GM18907 (cell line): Measurements from ENCODE around the gene RNU2-63P.
"Not testable (repeated sequence)": the region's sequence is repeated elsewhere in the genome, so short reads cannot be mapped to it uniquely, and the experiment has no call there.

ENCODE experiments used
- ATAC-seq: cut with Tn5 transposase; IDR thresholded peaks from one replicate; pipeline ENCODE4 v1.9.1; 2021; ENCODE audit warnings: mild to moderate bottlenecking, moderate library complexity; ENCODE audit not compliant: unreplicated experiment

The RNU2-63P gene

DNA sequence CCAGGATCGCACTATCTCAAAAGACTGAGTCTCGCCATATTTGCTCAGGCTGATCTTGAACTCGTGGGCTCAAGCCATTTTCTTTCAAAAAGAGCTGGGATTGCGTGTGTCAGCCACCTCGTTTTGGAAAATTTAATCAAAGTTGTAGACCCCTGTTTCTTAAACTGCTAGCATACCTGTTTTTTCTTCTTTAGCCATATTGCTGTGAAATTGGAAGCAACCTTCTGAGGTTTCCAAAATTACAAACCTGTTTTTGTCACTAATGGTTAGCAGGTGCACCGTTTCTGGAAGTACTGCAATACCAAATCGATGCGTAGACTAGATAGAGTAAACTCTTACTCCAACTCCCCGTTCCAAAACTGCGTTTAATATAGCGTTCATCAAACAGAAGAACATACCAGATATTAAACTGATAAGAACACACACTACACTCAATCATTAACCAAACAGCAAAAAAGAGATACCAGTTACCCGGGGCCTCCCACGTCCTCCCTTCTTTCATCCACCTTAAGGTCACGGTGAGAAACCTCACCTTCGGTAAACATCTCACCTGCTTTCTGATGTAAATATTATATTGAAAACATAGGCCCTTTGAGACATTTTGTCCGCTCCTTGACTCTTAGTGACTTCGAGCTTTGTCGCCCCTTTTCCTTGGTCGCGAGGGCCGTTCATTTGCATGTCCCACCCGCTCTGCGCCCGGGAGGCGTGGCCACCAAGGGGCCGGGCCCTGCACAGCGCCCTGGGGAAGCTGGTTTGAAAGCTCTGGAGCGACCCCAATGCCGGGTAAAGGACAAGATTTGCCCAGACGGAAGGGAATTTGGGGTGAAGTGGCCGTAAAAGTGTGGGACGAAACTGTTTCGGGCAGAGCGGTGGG is at the start of gene RNU2-63P:
Gene RNU2-63P, minus strand, starts transcription at position 462 of the 874 bp plus-strand sequence.
- ATAC-seq: peak; percentile 87

DNA sequence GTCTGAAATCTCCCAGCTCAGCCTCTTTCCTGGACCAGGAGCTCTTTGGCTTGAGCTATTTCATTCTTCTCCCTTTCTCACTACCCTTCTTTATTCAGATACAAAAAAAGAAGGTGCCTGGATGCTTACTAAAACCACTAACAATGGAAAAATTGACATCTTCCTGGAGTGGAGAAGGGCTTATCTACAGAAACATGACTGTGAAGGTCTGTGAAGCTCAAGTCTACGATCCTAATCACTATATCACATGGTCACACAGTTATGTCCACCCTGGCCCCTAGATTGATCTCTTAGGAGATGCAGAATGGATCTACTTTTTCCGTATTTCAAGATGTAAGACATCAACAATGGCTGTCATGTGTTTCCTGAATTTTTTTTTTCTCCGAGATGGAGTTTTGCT is 44.9 kb upstream of the RNU2-63P start:
- no peak for ATAC-seq

GRCh38 chr2:88060907-88061275 is 44.5 kb upstream of the RNU2-63P start:
- ATAC-seq: no peak

GRCh38 chr2:88059979-88060906 is 43.9 kb upstream of the RNU2-63P start:
- peak; percentile 44 for ATAC-seq

DNA sequence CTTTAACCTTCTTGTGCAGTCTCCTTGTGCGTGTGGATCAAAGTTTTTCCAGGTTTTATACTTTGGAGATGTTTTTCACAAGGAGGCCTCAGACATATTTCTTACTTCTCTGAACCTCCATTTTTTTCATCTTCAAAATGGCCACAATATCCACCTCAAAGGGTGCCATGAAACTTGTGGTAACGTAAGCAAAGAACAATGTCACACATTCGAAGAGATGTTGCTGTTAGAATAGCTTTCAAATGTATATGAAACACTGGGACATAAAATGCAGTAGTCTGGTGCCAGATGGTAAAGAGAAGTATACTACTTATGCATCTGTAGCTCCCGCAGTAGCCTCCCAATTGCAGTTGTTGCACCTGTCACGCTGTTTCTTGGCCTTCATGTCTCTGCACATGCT is 41.8 kb upstream of the RNU2-63P start:
- ATAC-seq: no peak

DNA sequence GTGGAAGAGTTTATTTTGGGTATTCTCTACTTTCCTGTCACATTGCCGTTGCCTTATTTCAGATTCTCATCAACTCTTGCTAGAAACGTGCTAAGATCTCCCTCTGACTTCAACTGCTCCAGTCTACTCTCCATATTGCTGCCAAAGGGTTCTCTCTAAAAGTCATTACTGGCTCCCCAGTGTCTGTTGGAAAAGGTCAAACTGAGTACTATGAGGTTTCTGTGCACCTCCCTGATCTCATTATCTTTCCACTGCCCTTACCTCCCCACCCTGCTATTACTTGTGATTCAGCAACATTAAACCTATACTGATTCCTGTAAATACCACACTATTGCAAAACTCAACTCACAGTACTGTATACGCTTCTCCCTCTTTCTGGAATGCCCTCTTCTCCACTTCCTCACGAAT is 41.1 kb upstream of the RNU2-63P start:
- no peak for ATAC-seq

DNA sequence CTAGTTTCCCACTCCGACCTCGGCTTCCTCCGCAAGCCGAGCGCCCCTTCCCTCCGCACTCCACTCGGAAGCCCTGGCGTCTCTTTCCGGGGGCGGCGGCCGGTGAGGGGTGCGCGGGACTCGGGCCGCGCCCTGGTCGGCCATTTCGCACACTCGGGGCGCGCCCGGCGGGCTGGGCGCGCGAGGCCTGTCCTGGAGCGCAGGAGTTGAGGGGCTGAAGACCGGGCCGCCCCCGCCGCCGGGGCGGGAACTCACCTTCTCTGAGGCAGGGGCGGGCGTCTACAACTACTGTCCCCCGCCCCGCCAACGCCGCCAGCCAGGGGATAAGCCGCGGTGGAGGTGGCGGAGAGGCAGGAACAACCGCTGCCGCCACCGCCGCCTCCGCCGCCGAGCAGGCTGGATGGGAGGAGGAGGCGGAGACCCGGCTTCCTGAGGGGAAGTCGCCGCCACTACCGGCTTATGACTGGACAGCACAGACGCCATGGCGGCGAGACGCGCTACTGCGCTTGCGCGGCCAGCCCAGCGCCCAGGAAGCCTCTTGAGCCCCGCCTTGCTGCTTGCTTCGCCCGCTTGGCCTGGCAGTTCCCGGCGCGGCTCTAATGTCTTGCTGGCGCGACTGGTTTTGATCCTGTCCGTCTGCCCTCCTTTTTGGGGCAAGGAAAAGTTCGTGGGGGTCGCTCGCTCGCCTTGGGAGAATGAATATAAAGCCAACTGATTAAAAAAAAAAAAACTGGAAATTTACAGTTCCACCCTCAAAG is 39.2 kb upstream of the RNU2-63P start, which contains the start of gene KRCC1:
Gene KRCC1, minus strand, starts transcription at position 413 of the 758 bp plus-strand sequence. CDS start 27,220 bp downstream, outside the sequence.
- ATAC-seq: peak; percentile 93

DNA sequence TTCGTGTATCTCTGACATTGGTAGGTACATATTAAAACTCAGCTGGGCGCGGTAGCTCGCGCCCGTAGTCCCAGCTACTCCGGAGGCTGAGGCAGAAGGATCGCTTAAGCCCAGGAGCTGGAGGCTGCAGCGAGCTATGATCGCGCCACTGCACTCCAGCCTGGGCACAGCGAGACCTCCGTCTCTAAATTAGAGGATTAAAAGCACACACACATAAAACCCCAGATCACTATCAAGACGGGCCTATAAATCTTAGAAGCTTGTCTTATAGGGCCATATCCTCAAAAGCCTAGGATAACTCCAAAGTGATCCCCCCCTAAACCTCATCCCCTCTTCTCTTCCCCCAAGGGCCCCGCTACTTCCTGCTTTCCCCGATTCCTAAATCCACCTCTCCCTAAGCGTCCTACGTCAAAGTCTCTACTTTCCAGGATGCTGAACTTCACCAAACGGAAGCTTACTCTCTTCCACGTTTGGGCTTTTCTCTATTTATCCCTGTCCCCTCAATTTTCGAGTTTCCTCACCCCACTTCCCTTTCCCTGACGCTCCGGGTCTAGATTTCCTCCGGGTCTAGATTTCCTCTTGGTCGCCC is 38.5 kb upstream of the RNU2-63P start:
- ATAC-seq: no peak

DNA sequence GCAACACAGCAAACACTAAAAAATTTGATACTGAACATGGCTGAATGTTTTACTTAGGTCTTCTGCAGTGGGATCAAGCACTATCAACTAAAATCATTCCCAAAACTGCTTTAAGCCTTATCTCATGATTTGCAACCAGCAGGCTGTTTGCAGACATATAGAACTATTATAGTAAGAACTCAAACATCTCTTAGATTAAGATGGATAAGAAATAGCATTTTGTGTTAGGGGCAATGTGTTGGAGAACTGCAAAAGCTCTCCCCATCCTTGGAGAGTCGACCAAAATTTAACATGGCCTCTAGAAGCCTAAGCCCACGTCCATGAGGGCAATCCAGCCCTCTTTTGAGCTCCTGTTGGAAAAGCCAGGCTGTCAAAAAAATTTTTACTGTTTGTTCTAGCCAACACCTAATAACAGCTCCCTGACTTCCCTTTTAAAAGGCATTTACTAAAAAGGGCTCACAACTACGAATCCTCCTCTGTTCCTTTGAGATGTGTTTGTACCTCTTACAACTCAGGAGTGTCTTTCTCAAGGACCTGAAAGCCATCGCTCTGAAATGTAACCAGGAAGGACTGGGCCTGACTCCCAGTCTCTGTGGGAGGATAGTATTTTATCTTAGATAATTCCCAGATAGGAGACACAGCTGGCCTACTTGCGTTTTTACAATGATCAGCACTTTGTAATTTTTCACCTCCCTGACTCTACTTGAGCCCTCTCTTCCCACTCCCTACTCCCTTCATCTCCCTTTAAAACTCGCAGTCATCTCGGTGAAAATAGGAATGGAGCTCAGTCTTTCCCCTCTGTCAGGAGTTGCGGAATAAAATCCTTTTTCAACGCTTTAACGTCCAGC is 37.8 kb upstream of the RNU2-63P start:
- ATAC-seq: no peak

DNA sequence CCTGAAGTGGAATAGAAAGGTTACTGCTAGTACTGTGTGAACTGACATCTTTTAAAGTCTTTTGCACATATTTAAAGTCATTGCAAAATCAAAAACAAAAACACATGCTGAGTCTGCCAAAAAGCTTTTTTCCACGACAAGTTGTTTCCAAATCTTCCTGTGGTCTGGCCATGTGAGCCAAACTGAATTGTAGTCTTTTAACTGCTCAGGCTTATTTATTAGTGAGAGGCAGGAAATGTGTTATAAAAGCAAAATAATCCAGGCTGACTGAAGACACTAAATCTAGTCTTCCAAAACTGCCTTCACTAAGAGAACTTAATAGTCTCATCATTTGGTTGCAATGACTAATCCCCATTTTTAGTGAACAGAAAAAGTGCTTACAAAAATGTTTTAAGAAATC is 36.9 kb upstream of the RNU2-63P start:
- no peak for ATAC-seq

DNA sequence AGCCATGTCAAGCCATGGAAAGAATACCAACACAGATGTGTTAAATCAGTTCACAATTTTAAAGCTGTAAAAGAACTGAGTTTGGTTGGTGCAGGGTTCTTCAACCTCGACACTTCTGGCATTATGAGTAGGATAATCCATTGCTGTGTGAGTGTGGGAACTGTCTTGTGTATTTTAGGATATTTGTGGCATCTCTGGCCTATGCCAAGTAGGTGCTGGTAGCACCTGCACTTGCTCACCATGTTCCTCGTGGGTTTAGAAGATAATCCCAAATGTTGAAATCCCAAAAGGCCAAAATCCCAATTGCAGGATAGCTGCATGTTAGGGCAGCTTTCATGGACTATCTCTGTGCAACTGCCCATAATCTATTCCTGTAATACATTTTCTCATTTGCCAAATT is 35.4 kb upstream of the RNU2-63P start:
- ATAC-seq: no peak

GRCh38 chr2:88049622-88050021 is 33.3 kb upstream of the RNU2-63P start:
- peak; percentile 67 for ATAC-seq

GRCh38 chr2:88048541-88048940 is 32.2 kb upstream of the RNU2-63P start:
- ATAC-seq: no peak

DNA sequence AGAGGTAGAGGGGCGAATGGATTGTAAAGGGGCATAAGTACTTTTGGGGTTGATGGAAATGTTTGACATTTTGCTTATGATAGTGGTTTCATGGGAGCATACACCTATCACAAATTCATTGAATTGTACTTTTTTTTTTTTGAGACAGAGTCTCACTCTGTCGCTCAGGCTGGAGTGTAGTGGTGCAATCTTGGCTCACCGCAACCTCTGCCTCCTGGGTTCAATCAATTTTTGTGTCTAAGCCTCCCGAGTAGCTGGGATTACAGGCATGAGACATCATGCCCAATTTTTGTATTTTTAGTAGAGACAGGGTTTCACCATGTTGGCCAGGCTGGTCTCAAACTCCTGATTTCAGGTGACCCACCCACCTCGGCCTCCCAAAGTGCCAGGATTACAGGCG is 29.2 kb upstream of the RNU2-63P start:
- not testable (repeated sequence) for ATAC-seq

DNA sequence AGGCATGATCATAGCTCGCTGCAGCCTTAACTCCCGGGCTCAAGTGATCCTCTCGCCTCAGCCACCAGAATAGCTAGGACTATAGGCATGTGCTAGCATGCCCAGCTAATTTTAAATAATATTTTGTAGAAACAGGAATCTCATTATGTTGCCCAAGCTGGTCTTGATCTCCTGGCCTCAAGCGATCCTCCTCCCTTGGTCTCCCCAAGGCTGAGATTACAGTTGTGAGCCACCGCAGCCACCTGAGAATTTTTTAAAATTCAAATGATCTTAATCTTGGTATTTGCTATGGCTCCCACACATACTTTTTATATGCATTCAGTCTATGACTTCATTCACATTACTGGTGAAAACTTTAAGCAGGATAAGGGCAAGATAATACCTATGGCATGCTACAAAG is 26.1 kb upstream of the RNU2-63P start:
- ATAC-seq: no peak

GRCh38 chr2:88038263-88039105 is 22.1 kb upstream of the RNU2-63P start:
- ATAC-seq: no peak

- no peak for ATAC-seq
Observed at GRCh38 chr2:88036606-88037005, 20.3 kb upstream of the RNU2-63P start.

- ATAC-seq: no peak
Observed at GRCh38 chr2:88036182-88036581, 19.8 kb upstream of the RNU2-63P start.
